Astrocyte (in vitro differentiated cells and primary cell): ENCODE results near the gene CRY1. TPM values are rescaled to one million over a fixed set of nuclear protein-coding genes. Genes with fewer than 3 reads are reported as not detected.

Experiments
- DNase-seq: peaks from one replicate; pipeline ENCODE4 v3.0.0-alpha.2; 2010; ENCODE audit warnings: low read depth
- FAIRE-seq: peaks from 2 replicates; lab custom pipeline; 2011; peaks lifted over from hg19 to GRCh38; lab: Jason Lieb, UNC
- H2AFZ ChIP-seq: 2 replicates; pipeline ENCODE4 v1.6.0; 2012; ENCODE audit warnings: low read depth, low read length, inconsistent platforms
- H3K27ac ChIP-seq: 2 replicates; pipeline ENCODE4 v1.5.1; 2011; ENCODE audit warnings: low read depth, low read length, inconsistent platforms
- H3K27me3 ChIP-seq: 2 replicates; pipeline ENCODE4 v1.6.0; 2011; ENCODE audit warnings: low read length, inconsistent platforms; ENCODE audit not compliant: insufficient read depth
- H3K36me3 ChIP-seq: 2 replicates; pipeline ENCODE4 v1.5.1; 2011; ENCODE audit warnings: low read length, inconsistent platforms; ENCODE audit not compliant: insufficient read depth
- H3K4me1 ChIP-seq: 2 replicates; pipeline ENCODE4 v1.5.1; 2011; ENCODE audit warnings: low read length, inconsistent platforms; ENCODE audit not compliant: insufficient read depth
- H3K4me2 ChIP-seq: 2 replicates; pipeline ENCODE4 v1.6.0; 2012; ENCODE audit warnings: low read length, inconsistent platforms
- H3K4me3 ChIP-seq: 2 replicates; pipeline ENCODE4 v1.5.1; 2011; ENCODE audit warnings: low read depth, mild to moderate bottlenecking, low read length, inconsistent platforms; ENCODE audit not compliant: insufficient read depth
- H3K79me2 ChIP-seq: 2 replicates; pipeline ENCODE4 v1.6.0; 2012; ENCODE audit warnings: mild to moderate bottlenecking, low read length, inconsistent platforms; ENCODE audit not compliant: insufficient read depth
- H3K9ac ChIP-seq: 2 replicates; pipeline ENCODE4 v1.6.0; 2012; ENCODE audit warnings: mild to moderate bottlenecking, low read length, inconsistent platforms
- H3K9me3 ChIP-seq: 2 replicates; pipeline ENCODE4 v1.5.1; 2012; ENCODE audit warnings: low read depth, mild to moderate bottlenecking, low read length, inconsistent platforms; ENCODE audit not compliant: insufficient read depth
- H4K20me1 ChIP-seq: 2 replicates; pipeline ENCODE4 v1.6.0; 2012; ENCODE audit warnings: low read length, inconsistent platforms; ENCODE audit not compliant: insufficient read depth
- H3K27ac Mint-ChIP-seq: one replicate; pipeline ENCODE4 v1.8.0; 2021; ENCODE audit warnings: mild to moderate bottlenecking, mixed read lengths; ENCODE audit not compliant: unreplicated experiment
- H3K27me3 Mint-ChIP-seq: one replicate; pipeline ENCODE4 v1.8.0; 2021; ENCODE audit warnings: low read depth, mixed read lengths; ENCODE audit not compliant: unreplicated experiment
- H3K36me3 Mint-ChIP-seq: one replicate; pipeline ENCODE4 v1.8.0; 2021; ENCODE audit warnings: low read depth, mixed read lengths; ENCODE audit not compliant: unreplicated experiment
- H3K4me1 Mint-ChIP-seq: one replicate; pipeline ENCODE4 v1.8.0; 2021; ENCODE audit warnings: low read depth, mixed read lengths; ENCODE audit not compliant: unreplicated experiment
- H3K4me3 Mint-ChIP-seq: one replicate; pipeline ENCODE4 v1.8.0; 2021; ENCODE audit warnings: mild to moderate bottlenecking, moderate library complexity, mixed read lengths; ENCODE audit not compliant: unreplicated experiment
- H3K9me3 Mint-ChIP-seq: one replicate; pipeline ENCODE4 v1.8.0; 2021; ENCODE audit warnings: mild to moderate bottlenecking, mixed read lengths; ENCODE audit not compliant: unreplicated experiment
- EZH2 ChIP-seq: IDR thresholded peaks from 2 replicates; pipeline ENCODE4 v1.6.1; 2012; ENCODE audit warnings: mild to moderate bottlenecking, low read length, inconsistent platforms; ENCODE audit not compliant: insufficient read depth
- total RNA-seq: library from RNA; stranded (reverse); gene quantifications from 2 replicates; pipeline ENCODE4 v1.2.1, GENCODE V29; 2021
- TF ChIP-seq, protein P1 (sequence below): IDR thresholded peaks from 2 replicates; pipeline ENCODE4 v1.5.1; 2011; ENCODE audit warnings: low read depth, mild to moderate bottlenecking, inconsistent platforms, low read length, moderate library complexity; ENCODE audit not compliant: insufficient read depth

CRY1 gene
- total RNA-seq, 1 donor from 2014 or later: 18.3 TPM

DNA sequence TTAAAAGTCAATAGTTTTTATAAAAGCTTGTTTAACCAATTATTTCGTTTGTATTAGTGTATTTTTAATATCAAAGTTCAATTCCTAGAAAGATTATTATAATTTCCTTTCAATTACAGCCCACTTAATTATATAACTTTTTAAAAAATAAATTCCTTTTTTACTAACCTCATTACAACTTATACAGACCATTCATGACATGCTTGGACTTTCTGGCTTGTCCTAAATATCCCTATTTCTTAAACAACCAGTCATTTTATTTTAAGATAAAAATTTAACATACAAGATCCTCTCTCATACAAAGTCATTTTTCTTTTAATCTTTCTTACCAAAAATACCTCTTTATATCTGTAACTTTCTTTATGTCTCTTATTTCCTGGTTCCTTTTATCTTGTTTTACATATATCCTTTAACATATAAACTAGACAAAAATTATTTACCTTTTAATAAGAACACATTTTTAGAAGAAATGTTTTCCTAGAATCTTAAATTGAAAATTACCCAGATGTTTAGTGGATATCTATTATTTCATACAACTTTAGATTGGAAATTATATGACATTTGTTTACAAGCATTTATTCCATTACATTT is 148.0 kb downstream of the CRY1 start:
- H3K36me3 ChIP-seq: no peaks in the 10 kb centered on the region
- no peaks in the 10 kb centered on the region for H3K27me3 ChIP-seq
- peaks cover 5% of the 10 kb centered on the region for H3K36me3 Mint-ChIP-seq
- H3K4me3 Mint-ChIP-seq: no peak overlapping the region
- DNase-seq: no peak
- no peaks in the 10 kb centered on the region for H3K79me2 ChIP-seq
- H3K9ac ChIP-seq: no peak overlapping the region
- H3K27ac Mint-ChIP-seq: no peak overlapping the region
- no peak overlapping the region for H3K4me2 ChIP-seq
- no peaks in the 10 kb centered on the region for H3K4me1 Mint-ChIP-seq
- no peaks in the 10 kb centered on the region for H4K20me1 ChIP-seq
- no peak for TF ChIP-seq EZH2
- TF ChIP-seq, protein P1, sequence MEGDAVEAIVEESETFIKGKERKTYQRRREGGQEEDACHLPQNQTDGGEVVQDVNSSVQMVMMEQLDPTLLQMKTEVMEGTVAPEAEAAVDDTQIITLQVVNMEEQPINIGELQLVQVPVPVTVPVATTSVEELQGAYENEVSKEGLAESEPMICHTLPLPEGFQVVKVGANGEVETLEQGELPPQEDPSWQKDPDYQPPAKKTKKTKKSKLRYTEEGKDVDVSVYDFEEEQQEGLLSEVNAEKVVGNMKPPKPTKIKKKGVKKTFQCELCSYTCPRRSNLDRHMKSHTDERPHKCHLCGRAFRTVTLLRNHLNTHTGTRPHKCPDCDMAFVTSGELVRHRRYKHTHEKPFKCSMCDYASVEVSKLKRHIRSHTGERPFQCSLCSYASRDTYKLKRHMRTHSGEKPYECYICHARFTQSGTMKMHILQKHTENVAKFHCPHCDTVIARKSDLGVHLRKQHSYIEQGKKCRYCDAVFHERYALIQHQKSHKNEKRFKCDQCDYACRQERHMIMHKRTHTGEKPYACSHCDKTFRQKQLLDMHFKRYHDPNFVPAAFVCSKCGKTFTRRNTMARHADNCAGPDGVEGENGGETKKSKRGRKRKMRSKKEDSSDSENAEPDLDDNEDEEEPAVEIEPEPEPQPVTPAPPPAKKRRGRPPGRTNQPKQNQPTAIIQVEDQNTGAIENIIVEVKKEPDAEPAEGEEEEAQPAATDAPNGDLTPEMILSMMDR: no peak
- H3K27ac ChIP-seq: no peak overlapping the region
- H3K9me3 Mint-ChIP-seq: peaks cover 19% of the 10 kb centered on the region
- no peak overlapping the region for H3K4me3 ChIP-seq
- H3K4me1 ChIP-seq: no peaks in the 10 kb centered on the region
- no peak for FAIRE-seq
- no peak overlapping the region for H2AFZ ChIP-seq
- H3K27me3 Mint-ChIP-seq: peaks cover 2% of the 10 kb centered on the region
- H3K9me3 ChIP-seq: no peaks in the 10 kb centered on the region

DNA sequence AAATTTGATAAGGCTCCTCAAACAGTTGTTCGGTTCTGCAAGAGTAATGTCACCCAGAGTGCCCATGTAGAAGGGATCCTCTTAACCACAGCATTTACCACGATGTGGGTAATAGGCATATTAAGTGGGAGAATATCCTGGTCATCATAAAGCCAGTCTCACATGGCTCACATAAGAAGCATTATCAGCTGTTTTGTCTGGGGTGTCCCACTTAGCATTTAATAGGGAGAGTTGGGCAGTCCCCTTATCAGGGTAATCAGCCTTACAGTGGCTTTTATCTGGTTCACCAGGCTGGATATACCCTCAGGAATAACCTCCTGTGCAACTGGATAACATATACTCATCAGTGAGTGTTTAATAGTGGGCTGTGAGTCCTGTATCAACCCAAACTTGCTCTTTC is 150.6 kb downstream of the CRY1 start:
- Mint-ChIP-seq H3K4me1 (no peaks in the 10 kb centered on the region), H3K36me3 (peaks cover 3% of the 10 kb centered on the region)
- DNase-seq: no peak

More for the DNA sequence above, 150.6 kb downstream of the CRY1 start:
- H3K9me3 Mint-ChIP-seq: peaks cover 7% of the 10 kb centered on the region
- TF ChIP-seq, protein P1: no peak
- TF ChIP-seq EZH2: no peak
- no peak for FAIRE-seq
- H3K27ac Mint-ChIP-seq: no peak overlapping the region
- H3K4me2 ChIP-seq: no peak overlapping the region
- peaks cover 2% of the 10 kb centered on the region for H3K27me3 Mint-ChIP-seq
- H3K9ac ChIP-seq: no peak overlapping the region
- no peak overlapping the region for H3K27ac ChIP-seq
- H3K9me3 ChIP-seq: no peaks in the 10 kb centered on the region
- no peak overlapping the region for H3K4me3 ChIP-seq
- no peaks in the 10 kb centered on the region for H3K27me3 ChIP-seq
- H2AFZ ChIP-seq: no peak overlapping the region
- no peaks in the 10 kb centered on the region for H3K79me2 ChIP-seq
- H3K36me3 ChIP-seq: no peaks in the 10 kb centered on the region
- no peaks in the 10 kb centered on the region for H4K20me1 ChIP-seq
- H3K4me3 Mint-ChIP-seq: no peak overlapping the region
- no peaks in the 10 kb centered on the region for H3K4me1 ChIP-seq
